Epithelial cell of prostate (primary cell): ENCODE measurements around the gene RPL19.

ENCODE experiments used
- DNase-seq: peaks from one replicate; pipeline ENCODE4 v3.0.0-alpha.2; 2011; ENCODE audit warnings: low read depth, low spot score
- H3K27ac ChIP-seq: fragments of 450-650 bp; 2 replicates; pipeline ENCODE4 v1.5.1; 2017; ENCODE audit warnings: mild to moderate bottlenecking

Gene RPL19

GRCh38 chr17:39196241-39196807 is 3.8 kb upstream of the RPL19 start:
- H3K27ac ChIP-seq: peak overlapping the region; percentile 32
- DNase-seq: no peak

- H3K27ac ChIP-seq: peak overlapping the region; percentile 32
Measured at GRCh38 chr17:39196808-39197291, 3.2 kb upstream of the RPL19 start.

GRCh38 chr17:39197380-39198185 is 2.5 kb upstream of the RPL19 start, which contains the start of gene CACNB1:
CACNB1 (minus strand) TSS chr17:39197669; CDS start chr17:39197495, 174 bp downstream.
- no peak for DNase-seq
- H3K27ac ChIP-seq: peak within 1 kb of the TSS; percentile 32

More at GRCh38 chr17:39196808-39197291, 3.2 kb upstream of the RPL19 start:
- DNase-seq: no peak

- H3K27ac ChIP-seq: peak overlapping the region; percentile 32
- DNase-seq: no peak
Measured at GRCh38 chr17:39198186-39198566, 1.9 kb upstream of the RPL19 start.

GRCh38 chr17:39199820-39200069 is 338 bp upstream of the RPL19 start:
- DNase-seq: peak; percentile 67
- H3K27ac ChIP-seq: peak overlapping the region; percentile 84

GRCh38 chr17:39200957-39201510 is 951 bp downstream of the RPL19 start:
- peak overlapping the region; percentile 84 for H3K27ac ChIP-seq
- no peak for DNase-seq

GRCh38 chr17:39204245-39204644 is 4.2 kb downstream of the RPL19 start:
- no peak overlapping the region for H3K27ac ChIP-seq
- DNase-seq: no peak

- DNase-seq: no peak
- no peak overlapping the region for H3K27ac ChIP-seq
Measured at GRCh38 chr17:39205112-39205526, 5.0 kb downstream of the RPL19 start.

- H3K27ac ChIP-seq: no peak overlapping the region
- DNase-seq: no peak
Measured at GRCh38 chr17:39208136-39208535, 8.1 kb downstream of the RPL19 start.

GRCh38 chr17:39208893-39209292 is 8.8 kb downstream of the RPL19 start:
- no peak overlapping the region for H3K27ac ChIP-seq
- no peak for DNase-seq

- no peak for DNase-seq
Measured at GRCh38 chr17:39209317-39210092, 9.4 kb downstream of the RPL19 start.

GRCh38 chr17:39210093-39210434 is 10.0 kb downstream of the RPL19 start:
- H3K27ac ChIP-seq: no peak overlapping the region
- DNase-seq: no peak

More at GRCh38 chr17:39209317-39210092, 9.4 kb downstream of the RPL19 start:
- H3K27ac ChIP-seq: no peak overlapping the region

- no peak for DNase-seq
- H3K27ac ChIP-seq: no peak overlapping the region
Measured at GRCh38 chr17:39212195-39212810, 12.2 kb downstream of the RPL19 start.

- DNase-seq: no peak
Measured at GRCh38 chr17:39212841-39213480, 12.9 kb downstream of the RPL19 start.

GRCh38 chr17:39213852-39214251 is 13.8 kb downstream of the RPL19 start:
- DNase-seq: peak; percentile 16
- H3K27ac ChIP-seq: no peak overlapping the region

More at GRCh38 chr17:39212841-39213480, 12.9 kb downstream of the RPL19 start:
- no peak overlapping the region for H3K27ac ChIP-seq

GRCh38 chr17:39217734-39218369 is 17.8 kb downstream of the RPL19 start:
- DNase-seq: no peak
- H3K27ac ChIP-seq: no peak overlapping the region

GRCh38 chr17:39218906-39219305 is 18.8 kb downstream of the RPL19 start:
- no peak for DNase-seq
- H3K27ac ChIP-seq: no peak overlapping the region

- no peak for DNase-seq
- H3K27ac ChIP-seq: no peak overlapping the region
Measured at GRCh38 chr17:39219647-39220154, 19.6 kb downstream of the RPL19 start.

GRCh38 chr17:39221572-39221971 is 21.5 kb downstream of the RPL19 start:
- no peak for DNase-seq
- no peak overlapping the region for H3K27ac ChIP-seq
